Spleen (tissue), 11 donors: Measurements from ENCODE around the gene HSBP1L1. TPM values are rescaled to one million over a fixed set of nuclear protein-coding genes. Genes with fewer than 3 reads are reported as not detected.
A peak's percentile ranks its signal among the peaks of the same experiment; 100 is the strongest.

Experiments used
- DNase-seq: peaks from one replicate; pipeline ENCODE4 v3.0.0-alpha.2; 2020
- H3K27ac ChIP-seq, 8 donors: fragments of 200-600 bp; sonication (generic) in 7 of 8; 1 replicate in 4 of 8; 2 replicates in 4 of 8; pipeline versions ENCODE4 v1.5.0 to v1.8.0; 2016 to 2021; ENCODE audit warnings: inconsistent platforms in 4 of 8, mild to moderate bottlenecking in 4 of 8, moderate library complexity in 1 of 8
- H3K27me3 ChIP-seq, 7 donors: fragments of 200-600 bp; sonication (generic) in 6 of 7; replicated peaks in 1 of 7; 1 replicate in 4 of 7; 2 replicates in 3 of 7; pipeline versions ENCODE4 v1.5.0 to v1.8.0; 2016 to 2021; ENCODE audit warnings: inconsistent platforms in 3 of 7, mild to moderate bottlenecking in 1 of 7
- H3K36me3 ChIP-seq, 6 donors: fragments of 200-600 bp; sonication (generic) in 5 of 6; 1 replicate in 4 of 6; 2 replicates in 2 of 6; pipeline versions ENCODE4 v1.5.0 to v1.8.0; 2016 to 2021; ENCODE audit warnings: inconsistent platforms in 2 of 6
- H3K4me1 ChIP-seq, 6 donors: fragments of 200-600 bp; sonication (generic) in 5 of 6; 1 replicate in 3 of 6; 2 replicates in 3 of 6; pipeline versions ENCODE4 v1.5.0 to v1.8.0; 2016 to 2021; ENCODE audit warnings: inconsistent platforms in 3 of 6
- H3K4me3 ChIP-seq, 8 donors: fragments of 200-600 bp; sonication (generic) in 7 of 8; 1 replicate in 4 of 8; 2 replicates in 4 of 8; pipeline versions ENCODE4 v1.5.0 to v1.8.0; 2016 to 2021; ENCODE audit warnings: inconsistent platforms in 4 of 8, mild to moderate bottlenecking in 4 of 8, moderate library complexity in 2 of 8
- H3K9me3 ChIP-seq, 8 donors: fragments of 200-600 bp; sonication (generic) in 7 of 8; 1 replicate in 4 of 8; 2 replicates in 4 of 8; pipeline versions ENCODE4 v1.5.0 to v1.8.0; 2016 to 2021; ENCODE audit warnings: inconsistent platforms in 4 of 8
- POLR2A ChIP-seq, 3 donors: fragments of 450-650 bp; IDR thresholded peaks; one replicate each; pipeline ENCODE4 v1.5.1; 2017; ENCODE audit warnings: antibody characterized with exemption in 3 of 3, mild to moderate bottlenecking in 1 of 3
- POLR2AphosphoS5 ChIP-seq, 3 donors: sonication (generic); formaldehyde crosslinking; IDR thresholded peaks; one replicate each; pipeline ENCODE4 v1.5.1; 2017; ENCODE audit warnings: antibody characterized with exemption in 3 of 3
- WGBS, 5 donors: extraction: QIAGEN DNeasy Blood & Tissue Kit in 3 of 5; methylation state at CpG; one replicate each; pipeline versions ENCODE4 v1.1.5 to v1.1.7; 2013 to 2018; 5-methylcytosine and 5-hydroxymethylcytosine counted together
- intact Hi-C: fragments of 100-400 bp; cut with DNase I; formaldehyde crosslinking; loops from one replicate; pipeline ENCODE4 v1.15.0; 2023; ENCODE audit warnings: low total_unique reads
- polyA plus RNA-seq, 3 donors: library from polyadenylated mRNA; stranded (reverse); fragments of 200-250 nt; gene quantifications; one replicate each; pipeline ENCODE4 v1.2.1, GENCODE V29; 2013
- total RNA-seq, 7 donors: library from RNA; depleted of rRNA in 3 of 7; stranded (reverse); fragments of >200 nt in 3 of 7; fragmentation: NEBNext Ultra II Directional in 4 of 7; extraction: Animal tissue kit (Norgen Biotek cat#: 25700) in 4 of 7; gene quantifications; one replicate each; pipeline versions ENCODE4 v1.1.0 to v1.2.1, GENCODE V29; 2016 to 2021
- TF ChIP-seq, protein P1 (sequence below), 11 experiments: fragments of 200-600 bp in 7 of 11; fragments of 450-650 bp in 4 of 11; sonication (generic) in 4 of 11; IDR thresholded peaks in 8 of 11; conservative IDR thresholded peaks in 3 of 11; 1 replicate in 7 of 11; 2 replicates in 4 of 11; pipeline versions ENCODE4 v1.4.0 to v1.8.0; 2016 to 2021; ENCODE audit warnings: antibody characterized with exemption in 11 of 11, inconsistent platforms in 4 of 11, mild to moderate bottlenecking in 1 of 11
- donor health status: healthy with polysubstance abuse.
- donor health status: DM: no; HTN: no; CAD: no; lungs with moderate emphysema.
- donor health status: DM: no; HTN: no; CAD: no.
- donor health status: Bipolar disorder and iron deficiency.
- donor health status: healthy.
- donor health status: DM: no; HTN: no; CAD: no.
- donor health status: DM: yes; HTN: yes; CAD: no.

HSBP1L1 gene
- total and polyA plus RNA-seq, 10 donors: 10.0 to 36.4 (median 18.8) TPM

DNA sequence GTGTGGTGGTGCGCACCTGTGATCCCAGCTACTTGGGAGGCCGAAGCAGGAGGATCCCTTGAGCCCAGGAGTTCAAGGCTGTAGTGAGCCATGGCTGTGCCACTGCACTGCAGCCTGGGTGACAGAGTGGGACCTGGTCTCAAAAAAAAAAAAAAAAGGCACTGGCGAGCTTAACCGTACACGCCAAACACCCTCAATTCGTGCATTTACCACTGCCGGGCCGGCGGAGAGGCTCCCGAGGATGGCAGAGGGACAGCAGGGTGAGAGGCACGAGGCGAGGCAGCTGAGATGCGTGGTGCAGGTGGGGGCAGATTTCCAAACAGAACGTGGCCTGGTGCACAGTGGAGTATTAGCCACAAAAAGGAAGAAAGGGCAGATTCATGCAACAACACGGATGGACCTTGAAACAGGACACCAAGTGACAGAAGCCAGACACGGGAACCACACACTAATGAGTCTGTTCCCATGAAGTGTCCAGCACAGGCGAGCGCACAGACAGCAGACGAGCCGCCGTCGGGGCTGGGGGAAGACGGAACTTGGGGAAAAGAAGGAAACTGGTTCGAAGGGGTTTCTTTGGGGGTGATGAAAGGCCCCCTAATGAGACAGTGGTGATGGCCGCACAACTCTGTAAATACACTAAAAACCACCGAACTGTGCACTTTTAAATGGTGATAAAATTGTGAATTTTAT, 40.4 kb upstream of the HSBP1L1 start:
- H3K4me3 ChIP-seq: no peak overlapping the region
- H3K36me3 ChIP-seq: peaks cover 3 to 71% (median 27%) of the 10 kb centered on the region in 6 donors
- DNase-seq: peak; percentile 69
- peaks cover 0 to 13% (median 0%) of the 10 kb centered on the region in 6 donors for H3K4me1 ChIP-seq
- H3K27me3 ChIP-seq: no peaks in the 10 kb centered on the region
- TF ChIP-seq, protein P1, sequence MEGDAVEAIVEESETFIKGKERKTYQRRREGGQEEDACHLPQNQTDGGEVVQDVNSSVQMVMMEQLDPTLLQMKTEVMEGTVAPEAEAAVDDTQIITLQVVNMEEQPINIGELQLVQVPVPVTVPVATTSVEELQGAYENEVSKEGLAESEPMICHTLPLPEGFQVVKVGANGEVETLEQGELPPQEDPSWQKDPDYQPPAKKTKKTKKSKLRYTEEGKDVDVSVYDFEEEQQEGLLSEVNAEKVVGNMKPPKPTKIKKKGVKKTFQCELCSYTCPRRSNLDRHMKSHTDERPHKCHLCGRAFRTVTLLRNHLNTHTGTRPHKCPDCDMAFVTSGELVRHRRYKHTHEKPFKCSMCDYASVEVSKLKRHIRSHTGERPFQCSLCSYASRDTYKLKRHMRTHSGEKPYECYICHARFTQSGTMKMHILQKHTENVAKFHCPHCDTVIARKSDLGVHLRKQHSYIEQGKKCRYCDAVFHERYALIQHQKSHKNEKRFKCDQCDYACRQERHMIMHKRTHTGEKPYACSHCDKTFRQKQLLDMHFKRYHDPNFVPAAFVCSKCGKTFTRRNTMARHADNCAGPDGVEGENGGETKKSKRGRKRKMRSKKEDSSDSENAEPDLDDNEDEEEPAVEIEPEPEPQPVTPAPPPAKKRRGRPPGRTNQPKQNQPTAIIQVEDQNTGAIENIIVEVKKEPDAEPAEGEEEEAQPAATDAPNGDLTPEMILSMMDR (IDR thresholded peaks at IDR 0.05 in 8 of 11, conservative IDR thresholded peaks at IDR 0.05 in 3 of 11): no peak
- no peak for TF ChIP-seq POLR2A (IDR thresholded peaks at IDR 0.05)
- TF ChIP-seq POLR2AphosphoS5 (IDR thresholded peaks at IDR 0.05): peak in 1 of 3 donors; percentile 16
- WGBS, 5 donors: 95 to 97% (median 95%) methylated on average over 26 of the region's 26 CpGs
- H3K27ac ChIP-seq: no peak overlapping the region
- H3K9me3 ChIP-seq: peaks cover under 1 to 15% (median 6%) of the 10 kb centered on the region in 8 donors
- intact Hi-C loops: no loop called here

DNA sequence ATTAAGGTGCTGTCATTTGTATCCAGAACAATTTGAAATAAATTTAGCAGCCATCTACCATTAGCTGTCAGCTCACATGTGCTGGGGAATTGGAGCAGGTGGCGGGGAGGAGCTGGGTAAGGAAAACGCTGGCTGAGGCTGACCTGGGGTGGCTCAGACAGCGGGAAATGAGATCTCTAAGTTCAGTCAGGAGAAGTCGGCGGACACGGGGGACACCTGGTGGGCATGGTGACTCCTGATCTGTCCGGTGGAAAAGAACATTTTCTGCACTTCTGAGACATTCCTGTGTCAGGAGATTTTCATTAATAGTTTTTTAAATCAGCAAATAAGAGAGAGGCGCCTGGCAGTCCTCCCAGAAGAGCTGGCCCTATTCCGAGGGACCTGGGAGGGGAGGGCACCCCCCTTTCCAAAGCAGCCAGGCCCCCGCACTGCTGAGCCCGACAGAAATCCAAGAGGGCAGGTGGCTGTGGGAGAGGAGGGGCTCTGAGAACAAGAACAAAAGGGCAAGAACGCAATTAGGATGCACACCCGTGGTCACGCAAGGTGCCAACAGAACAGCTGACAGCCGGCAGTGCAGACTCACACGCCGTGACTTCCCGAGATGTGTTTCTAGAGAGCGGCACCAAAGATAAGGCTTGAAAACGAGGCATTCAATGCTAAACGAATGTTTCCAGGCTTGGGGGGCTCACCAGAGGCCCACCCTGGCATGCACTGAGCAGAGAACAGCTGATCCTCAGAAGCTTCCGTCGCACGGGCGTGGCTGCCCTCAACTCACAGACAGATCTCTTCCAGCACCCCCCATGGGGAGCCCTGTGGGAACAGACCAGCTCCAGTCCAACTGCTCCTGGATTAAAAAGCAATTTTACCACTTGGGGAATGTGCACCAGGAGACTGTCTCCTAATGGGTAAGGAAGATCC, 39.4 kb upstream of the HSBP1L1 start:
- Histone ChIP-seq H3K27me3 (no peaks in the 10 kb centered on the region), H3K9me3 (peaks cover 3 to 25% (median 16%) of the 10 kb centered on the region in 8 donors), H3K27ac (no peak overlapping the region), H3K4me3 (no peak overlapping the region), H3K4me1 (peaks cover 0 to 13% (median 0%) of the 10 kb centered on the region in 6 donors), H3K36me3 (peaks cover 5 to 79% (median 36%) of the 10 kb centered on the region in 6 donors)
- 79 to 93% (median 89%) methylated on average over 25 of the region's 25 CpGs for WGBS, 5 donors
- TF ChIP-seq, protein P1 (IDR thresholded peaks at IDR 0.05 in 8 of 11, conservative IDR thresholded peaks at IDR 0.05 in 3 of 11): no peak
- no peak for TF ChIP-seq POLR2A (IDR thresholded peaks at IDR 0.05)
- TF ChIP-seq POLR2AphosphoS5 (IDR thresholded peaks at IDR 0.05): peak in 1 of 3 donors; percentile 12
- intact Hi-C loops: no loop called here
- peak; percentile 66 for DNase-seq

DNA sequence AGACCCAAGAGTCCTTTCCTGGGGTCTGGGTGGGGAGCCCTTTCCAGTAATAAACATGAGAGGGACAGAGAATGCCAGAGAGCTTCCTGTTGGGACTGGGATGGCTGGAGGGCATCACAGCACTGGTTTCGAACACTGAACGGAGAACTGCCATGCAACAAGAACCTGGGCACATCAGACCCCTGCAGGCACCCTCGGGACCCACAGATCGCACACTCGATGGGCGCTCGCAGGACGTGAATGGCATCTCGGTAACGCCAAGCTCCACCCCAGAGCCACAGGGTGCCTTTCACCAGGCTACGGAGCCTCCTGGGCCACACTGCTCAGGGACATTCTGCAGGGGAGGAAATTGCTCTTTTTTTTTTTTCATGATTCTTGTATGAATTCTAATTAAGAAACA, 38.1 kb upstream of the HSBP1L1 start:
- Histone ChIP-seq H3K36me3 (peaks cover 5 to 91% (median 36%) of the 10 kb centered on the region in 6 donors), H3K4me3 (no peak overlapping the region), H3K27me3 (no peaks in the 10 kb centered on the region), H3K27ac (no peak overlapping the region), H3K4me1 (peaks cover 0 to 13% (median 0%) of the 10 kb centered on the region in 6 donors), H3K9me3 (peaks cover 7 to 38% (median 28%) of the 10 kb centered on the region in 8 donors)
- intact Hi-C loops: no loop called here
- peak; percentile 53 for DNase-seq
- TF ChIP-seq POLR2AphosphoS5 (IDR thresholded peaks at IDR 0.05) (no peak), POLR2A (IDR thresholded peaks at IDR 0.05) (no peak)
- TF ChIP-seq, protein P1 (IDR thresholded peaks at IDR 0.05 in 8 of 11, conservative IDR thresholded peaks at IDR 0.05 in 3 of 11): no peak
- WGBS, 5 donors: 82 to 96% (median 94%) methylated on average over 11 of the region's 11 CpGs
